Endothelial cell of umbilical vein (primary cell): ENCODE data around the gene TOE1. TPM values are rescaled to one million over a fixed set of nuclear protein-coding genes. Genes with fewer than 3 reads are reported as not detected.

ENCODE experiments used
- BruUV-seq: library from RNA; stranded (reverse); fragments of 400-500 nt; replicated peaks from 2 replicates; lab custom pipeline; 2021; lab: Mats Ljungman, UMichigan
- CTCF ChIA-PET: fragments of 300-600, 350-600 bp; sonication (Branson Sonifier 250); formaldehyde crosslinking; loops from one replicate; lab custom pipeline; 2021; ENCODE audit warnings: antibody characterized with exemption, inconsistent platforms; lab: Charles Lee
- POLR2A ChIA-PET: fragments of 300-600, 350-600 bp; sonication (Branson Sonifier 250); formaldehyde crosslinking; loops from one replicate; lab custom pipeline; 2021; ENCODE audit warnings: antibody characterized with exemption, inconsistent platforms; lab: Charles Lee
- DNase-seq: peaks from one replicate; pipeline ENCODE4 v3.0.0-alpha.2; 2011; ENCODE audit warnings: low read depth, low spot score
- FAIRE-seq: peaks from 2 replicates; lab custom pipeline; 2011; peaks lifted over from hg19 to GRCh38; lab: Jason Lieb, UNC
- H2AFZ ChIP-seq: 2 replicates; pipeline ENCODE4 v1.6.0; 2012; ENCODE audit warnings: low read depth, low read length, control low read depth, inconsistent platforms
- H3K27ac ChIP-seq: 2 replicates; pipeline ENCODE4 v1.5.1; 2011; ENCODE audit warnings: low read depth, mild to moderate bottlenecking, control low read depth, low read length, moderate library complexity; ENCODE audit not compliant: insufficient read depth
- H3K27me3 ChIP-seq, 2 experiments: 2 replicates each; pipeline versions ENCODE4 v1.6.0 to v1.6.1; 2011; ENCODE audit warnings: low read length in 2 of 2, mixed read lengths in 1 of 2; ENCODE audit not compliant: control insufficient read depth in 2 of 2, insufficient read depth in 2 of 2
- H3K36me3 ChIP-seq, 2 experiments: 2 replicates in 1 of 2; 3 replicates in 1 of 2; pipeline ENCODE4 v1.5.1; 2011; ENCODE audit warnings: low read length in 2 of 2, mild to moderate bottlenecking in 1 of 2, moderate library complexity in 1 of 2; ENCODE audit not compliant: control insufficient read depth in 2 of 2, insufficient read depth in 2 of 2; ENCODE audit errors: extremely low read depth in 1 of 2
- H3K4me1 ChIP-seq: 3 replicates; pipeline ENCODE4 v1.5.1; 2011; ENCODE audit warnings: mild to moderate bottlenecking, low read length; ENCODE audit not compliant: control insufficient read depth, insufficient read depth; ENCODE audit errors: extremely low read depth
- H3K4me2 ChIP-seq: 2 replicates; pipeline ENCODE4 v1.6.1; 2011; ENCODE audit warnings: low read length, control low read depth, mixed read lengths; ENCODE audit not compliant: insufficient read depth
- H3K4me3 ChIP-seq, 3 experiments: fragments of 200-600 bp in 1 of 3; sonication (generic), shearing (Covaris generic) in 1 of 3; replicated peaks in 1 of 3; 2 replicates each; pipeline ENCODE4 v1.5.1; 2011 to 2016; ENCODE audit warnings: control low read depth in 3 of 3, low read length in 3 of 3, mild to moderate bottlenecking in 2 of 3, inconsistent platforms in 1 of 3, low read depth in 1 of 3, moderate library complexity in 1 of 3; ENCODE audit not compliant: insufficient read depth in 1 of 3
- H3K79me2 ChIP-seq: 2 replicates; pipeline ENCODE4 v1.6.0; 2012; ENCODE audit warnings: low read length, inconsistent platforms; ENCODE audit not compliant: control insufficient read depth, insufficient read depth
- H3K9ac ChIP-seq: replicated peaks from 2 replicates; pipeline ENCODE3; 2011; ENCODE audit warnings: low read length, control low read depth; ENCODE audit not compliant: insufficient read depth; ENCODE audit errors: extremely low read depth
- H3K9me1 ChIP-seq: replicated peaks from 3 replicates; pipeline ENCODE4 v1.6.0; 2011; ENCODE audit warnings: mild to moderate bottlenecking, low read length; ENCODE audit not compliant: control insufficient read depth, insufficient read depth; ENCODE audit errors: extremely low read depth
- H3K9me3 ChIP-seq: replicated peaks from 2 replicates; pipeline ENCODE4 v1.5.1; 2012; ENCODE audit warnings: low read length, inconsistent platforms; ENCODE audit not compliant: control insufficient read depth, insufficient read depth
- H4K20me1 ChIP-seq: replicated peaks from 2 replicates; pipeline ENCODE3; 2011; ENCODE audit warnings: mild to moderate bottlenecking, low read length; ENCODE audit not compliant: control insufficient read depth, insufficient read depth; ENCODE audit errors: extremely low read depth
- EZH2 ChIP-seq: IDR thresholded peaks from 2 replicates; pipeline ENCODE4 v1.6.1; 2012; ENCODE audit warnings: borderline replicate concordance, low read depth, mild to moderate bottlenecking, moderate library complexity, low read length, inconsistent platforms; ENCODE audit not compliant: severe bottlenecking
- FOS ChIP-seq: IDR thresholded peaks from 2 replicates; pipeline ENCODE4 v1.6.1; 2011; ENCODE audit warnings: mild to moderate bottlenecking, low read length, moderate library complexity, borderline replicate concordance; ENCODE audit not compliant: insufficient read depth
- GATA2 ChIP-seq: IDR thresholded peaks from 2 replicates; pipeline ENCODE4 v1.7.0; 2011; ENCODE audit warnings: low read depth, mild to moderate bottlenecking, moderate library complexity, mixed read lengths, low read length; ENCODE audit not compliant: insufficient read length, insufficient read depth
- JUN ChIP-seq: IDR thresholded peaks from 2 replicates; pipeline ENCODE4 v1.6.1; 2011; ENCODE audit warnings: borderline replicate concordance, low read depth; ENCODE audit not compliant: insufficient read length, insufficient read depth
- MYC ChIP-seq: IDR thresholded peaks from one replicate; pipeline ENCODE4 v1.6.1; 2011; ENCODE audit warnings: mild to moderate bottlenecking, low read depth, low read length
- POLR2A ChIP-seq: IDR thresholded peaks from 2 replicates; pipeline ENCODE4 v1.6.1; 2012; ENCODE audit warnings: low read depth, mild to moderate bottlenecking, control low read depth, low read length
- POLR2AphosphoS5 ChIP-seq: IDR thresholded peaks from 2 replicates; pipeline ENCODE4 v1.6.1; 2012; ENCODE audit warnings: low read depth, mild to moderate bottlenecking, control low read depth, low read length, moderate library complexity; ENCODE audit not compliant: insufficient read depth
- dilution Hi-C: fragments of 300-500 bp; cut with MboI; formaldehyde crosslinking; loops from one replicate; pipeline ENCODE4 v1.15.0; 2019; ENCODE audit warnings: low sequenced_read_pairs; ENCODE audit not compliant: extremely low pct_ligation_motif_present
- intact Hi-C: fragments of 100-400 bp; cut with micrococcal nuclease; formaldehyde crosslinking; loops from one replicate; pipeline ENCODE4 v1.10.0; 2022
- polyA plus RNA-seq, 4 experiments: library from polyadenylated mRNA; depleted of rRNA in 3 of 4; stranded (reverse) in 3 of 4; unstranded in 1 of 4; fragments of >200 nt; gene quantifications; 2 replicates each; pipeline versions ENCODE4 v1.2.1 to v1.2.3, GENCODE V29; 2011 to 2012; ENCODE audit warnings: missing spikeins in 1 of 4
- total RNA-seq: library from RNA; stranded (reverse); gene quantifications from 2 replicates; pipeline ENCODE4 v1.2.3, GENCODE V29; 2021
- TF ChIP-seq, protein P1 (sequence below), 2 donors: IDR thresholded peaks; 1 replicate in 1 of 2; 2 replicates in 1 of 2; pipeline ENCODE4 v1.5.1; 2011; ENCODE audit warnings: low read length in 2 of 2, mild to moderate bottlenecking in 2 of 2, moderate library complexity in 2 of 2, control low read depth in 1 of 2, inconsistent platforms in 1 of 2, low read depth in 1 of 2; ENCODE audit not compliant: insufficient read depth in 1 of 2; ENCODE audit errors: extremely low read depth in 1 of 2
- TF ChIP-seq, protein P2 (sequence below): IDR thresholded peaks from 2 replicates; pipeline ENCODE4 v1.6.1; 2011; ENCODE audit not compliant: insufficient read depth, insufficient read length

Gene TOE1
- total and polyA plus RNA-seq, 2 donors (not counting 3 experiments of a cell fraction or from before 2014, with no cell fraction given), result 16.3 to 24.9 TPM

- H3K27me3 ChIP-seq, result no peaks in the 10 kb centered on the region
- CTCF ChIA-PET, result interaction anchor here (0.6 to 2.7 kb wide), 8 partner anchors 8 to 144 kb away, joined by 3 to 10 read pairs (median 4); partner anchors contain the start of genes HPDL, MUTYH, TESK2 and TOE1
- no peak for TF ChIP-seq EZH2
- TF ChIP-seq POLR2A, result no peak
- no peak for TF ChIP-seq FOS
- TF ChIP-seq GATA2, result no peak
- no peak for TF ChIP-seq MYC
- TF ChIP-seq JUN, result no peak
- TF ChIP-seq, protein P1, sequence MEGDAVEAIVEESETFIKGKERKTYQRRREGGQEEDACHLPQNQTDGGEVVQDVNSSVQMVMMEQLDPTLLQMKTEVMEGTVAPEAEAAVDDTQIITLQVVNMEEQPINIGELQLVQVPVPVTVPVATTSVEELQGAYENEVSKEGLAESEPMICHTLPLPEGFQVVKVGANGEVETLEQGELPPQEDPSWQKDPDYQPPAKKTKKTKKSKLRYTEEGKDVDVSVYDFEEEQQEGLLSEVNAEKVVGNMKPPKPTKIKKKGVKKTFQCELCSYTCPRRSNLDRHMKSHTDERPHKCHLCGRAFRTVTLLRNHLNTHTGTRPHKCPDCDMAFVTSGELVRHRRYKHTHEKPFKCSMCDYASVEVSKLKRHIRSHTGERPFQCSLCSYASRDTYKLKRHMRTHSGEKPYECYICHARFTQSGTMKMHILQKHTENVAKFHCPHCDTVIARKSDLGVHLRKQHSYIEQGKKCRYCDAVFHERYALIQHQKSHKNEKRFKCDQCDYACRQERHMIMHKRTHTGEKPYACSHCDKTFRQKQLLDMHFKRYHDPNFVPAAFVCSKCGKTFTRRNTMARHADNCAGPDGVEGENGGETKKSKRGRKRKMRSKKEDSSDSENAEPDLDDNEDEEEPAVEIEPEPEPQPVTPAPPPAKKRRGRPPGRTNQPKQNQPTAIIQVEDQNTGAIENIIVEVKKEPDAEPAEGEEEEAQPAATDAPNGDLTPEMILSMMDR (IDR thresholded peaks at IDR 0.05; ENCODE audit: extremely low read depth in 1 of 2, insufficient read depth in 1 of 2, low read depth in 1 of 2, low read length in 2 of 2), result no peak
- TF ChIP-seq, protein P2, sequence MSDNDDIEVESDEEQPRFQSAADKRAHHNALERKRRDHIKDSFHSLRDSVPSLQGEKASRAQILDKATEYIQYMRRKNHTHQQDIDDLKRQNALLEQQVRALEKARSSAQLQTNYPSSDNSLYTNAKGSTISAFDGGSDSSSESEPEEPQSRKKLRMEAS, result no peak
- TF ChIP-seq POLR2AphosphoS5, result no peak
- peaks cover under 1 to 2% of the 10 kb centered on the region in 2 experiments for H3K36me3 ChIP-seq
- H4K20me1 ChIP-seq, result no peaks in the 10 kb centered on the region
- no peaks in the 10 kb centered on the region for H3K79me2 ChIP-seq
- dilution Hi-C loops (no loop called here), intact Hi-C loops (no loop called here)
- H3K9ac ChIP-seq, result no peak overlapping the region
- no peak overlapping the region for H2AFZ ChIP-seq
- no peak overlapping the region for H3K4me2 ChIP-seq
- no peak overlapping the region for H3K27ac ChIP-seq
- no TSS peak for BruUV-seq
- no peak overlapping the region for H3K4me3 ChIP-seq
- POLR2A ChIA-PET, result interaction anchor here (1.2 kb wide), 1 partner anchor 9 kb away, joined by 5 read pairs; the partner anchor contains the start of genes MUTYH and TOE1
- H3K9me3 ChIP-seq, result no peaks in the 10 kb centered on the region
- FAIRE-seq, result no peak
- no peaks in the 10 kb centered on the region for H3K4me1 ChIP-seq
- H3K9me1 ChIP-seq, result no peaks in the 10 kb centered on the region
- DNase-seq, result no peak
These were observed 8.6 kb downstream of the TOE1 start for GRCh38 chr1:45348609-45348965.
